Tongue (tissue), 2 donors: ENCODE measurements around the gene KIAA0040. TPM values are rescaled to one million over a fixed set of nuclear protein-coding genes. Genes with fewer than 3 reads are reported as not detected.

Source experiments
- DNase-seq: peaks from one replicate; pipeline ENCODE4 v3.0.0-alpha.2; 2015
- total RNA-seq: library from RNA; depleted of rRNA; stranded (reverse); fragments of >200 nt; gene quantifications from one replicate; pipeline ENCODE4 v1.2.3, GENCODE V29; 2014

KIAA0040 gene
- total RNA-seq, 1 donor from 2014 or later, result 21.8 TPM

- peak; percentile 88 for DNase-seq
Measured at GRCh38 chr1:175200678-175201521, 8.3 kb upstream of the KIAA0040 start.

GRCh38 chr1:175198332-175198731, 5.8 kb upstream of the KIAA0040 start:
- no peak for DNase-seq

GRCh38 chr1:175197531-175197930, 5.0 kb upstream of the KIAA0040 start:
- DNase-seq, result no peak

GRCh38 chr1:175195798-175196197, 3.2 kb upstream of the KIAA0040 start:
- no peak for DNase-seq

GRCh38 chr1:175195281-175195680, 2.7 kb upstream of the KIAA0040 start:
- DNase-seq, result no peak

- DNase-seq, result peak; percentile 43
Measured at GRCh38 chr1:175193527-175193910, 943 bp upstream of the KIAA0040 start.

- peak; percentile 82 for DNase-seq
Measured at GRCh38 chr1:175192111-175192629, 406 bp downstream of the KIAA0040 start.

- no peak for DNase-seq
Measured at GRCh38 chr1:175191659-175192058, 917 bp downstream of the KIAA0040 start.

GRCh38 chr1:175188936-175189335, 3.6 kb downstream of the KIAA0040 start:
- DNase-seq, result no peak

GRCh38 chr1:175186433-175187160, 6.0 kb downstream of the KIAA0040 start:
- no peak for DNase-seq

GRCh38 chr1:175185903-175186302, 6.7 kb downstream of the KIAA0040 start:
- DNase-seq, result no peak

GRCh38 chr1:175183586-175183985, 9.0 kb downstream of the KIAA0040 start:
- DNase-seq, result no peak

- DNase-seq, result no peak
Measured at GRCh38 chr1:175182201-175182746, 10.3 kb downstream of the KIAA0040 start.

GRCh38 chr1:175179837-175180590, 12.6 kb downstream of the KIAA0040 start:
- DNase-seq, result no peak

GRCh38 chr1:175178456-175178855, 14.1 kb downstream of the KIAA0040 start:
- peak; percentile 21 for DNase-seq

GRCh38 chr1:175178056-175178455, 14.5 kb downstream of the KIAA0040 start:
- DNase-seq, result no peak

- DNase-seq, result no peak
Measured at GRCh38 chr1:175176246-175176645, 16.3 kb downstream of the KIAA0040 start.

- no peak for DNase-seq
Measured at GRCh38 chr1:175174309-175175102, 18.1 kb downstream of the KIAA0040 start.

GRCh38 chr1:175173531-175173930, 19.0 kb downstream of the KIAA0040 start:
- DNase-seq, result no peak

GRCh38 chr1:175172503-175172902, 20.1 kb downstream of the KIAA0040 start:
- DNase-seq, result no peak
